Tibial nerve (tissue), 4 donors: Measurements from ENCODE around the gene CYP20A1.

Source experiments
- EP300 ChIP-seq, 2 donors: sonication (generic); formaldehyde crosslinking; IDR thresholded peaks; one replicate each; pipeline ENCODE4 v1.6.1; 2017; ENCODE audit warnings: antibody characterized with exemption in 2 of 2, mild to moderate bottlenecking in 1 of 2
- POLR2A ChIP-seq, 2 donors: fragments of 450-650 bp; IDR thresholded peaks; one replicate each; pipeline ENCODE4 v1.6.1; 2017; ENCODE audit warnings: antibody characterized with exemption in 2 of 2, mild to moderate bottlenecking in 2 of 2, moderate library complexity in 2 of 2
- TF ChIP-seq, protein P1 (sequence below), 5 experiments: fragments of 200-600 bp in 3 of 5; fragments of 450-650 bp in 2 of 5; sonication (generic) in 3 of 5; IDR thresholded peaks; one replicate each; pipeline ENCODE4 v1.5.1; 2016 to 2019; ENCODE audit warnings: antibody characterized with exemption in 5 of 5, mild to moderate bottlenecking in 3 of 5, moderate library complexity in 2 of 5

DNA sequence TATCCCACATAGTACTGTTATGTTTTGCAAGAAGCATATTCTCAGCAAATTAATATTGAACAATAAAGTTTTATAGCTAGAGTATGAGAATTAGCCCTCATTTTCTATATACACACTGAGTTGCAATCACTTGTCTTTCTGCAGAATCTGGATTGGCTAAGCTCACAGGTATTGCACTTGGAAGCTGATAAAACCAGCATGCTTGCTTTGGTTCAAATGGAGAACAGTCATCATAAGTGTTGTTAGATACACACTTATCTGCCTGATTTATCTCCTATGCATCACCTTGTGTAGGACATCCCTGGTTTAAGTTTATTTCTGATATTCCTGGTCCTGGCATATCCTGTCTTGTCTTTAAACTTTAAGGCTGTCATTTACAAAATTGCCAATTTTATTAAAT is 38.0 kb upstream of the CYP20A1 start:
- TF ChIP-seq, protein P1, sequence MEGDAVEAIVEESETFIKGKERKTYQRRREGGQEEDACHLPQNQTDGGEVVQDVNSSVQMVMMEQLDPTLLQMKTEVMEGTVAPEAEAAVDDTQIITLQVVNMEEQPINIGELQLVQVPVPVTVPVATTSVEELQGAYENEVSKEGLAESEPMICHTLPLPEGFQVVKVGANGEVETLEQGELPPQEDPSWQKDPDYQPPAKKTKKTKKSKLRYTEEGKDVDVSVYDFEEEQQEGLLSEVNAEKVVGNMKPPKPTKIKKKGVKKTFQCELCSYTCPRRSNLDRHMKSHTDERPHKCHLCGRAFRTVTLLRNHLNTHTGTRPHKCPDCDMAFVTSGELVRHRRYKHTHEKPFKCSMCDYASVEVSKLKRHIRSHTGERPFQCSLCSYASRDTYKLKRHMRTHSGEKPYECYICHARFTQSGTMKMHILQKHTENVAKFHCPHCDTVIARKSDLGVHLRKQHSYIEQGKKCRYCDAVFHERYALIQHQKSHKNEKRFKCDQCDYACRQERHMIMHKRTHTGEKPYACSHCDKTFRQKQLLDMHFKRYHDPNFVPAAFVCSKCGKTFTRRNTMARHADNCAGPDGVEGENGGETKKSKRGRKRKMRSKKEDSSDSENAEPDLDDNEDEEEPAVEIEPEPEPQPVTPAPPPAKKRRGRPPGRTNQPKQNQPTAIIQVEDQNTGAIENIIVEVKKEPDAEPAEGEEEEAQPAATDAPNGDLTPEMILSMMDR (IDR thresholded peaks at IDR 0.05), result no peak
- TF ChIP-seq EP300 (IDR thresholded peaks at IDR 0.05) (no peak), POLR2A (IDR thresholded peaks at IDR 0.05) (no peak)
